Neuron (in vitro differentiated cells): Measurements from ENCODE around the gene ZNF277.

Source experiments
- H2AFZ ChIP-seq: one replicate; pipeline ENCODE4 v1.6.1; 2013; ENCODE audit warnings: low read depth, mild to moderate bottlenecking, inconsistent platforms, low read length, moderate library complexity
- H3K27me3 ChIP-seq: one replicate; pipeline ENCODE4 v1.6.1; 2013; ENCODE audit warnings: low read length; ENCODE audit not compliant: insufficient read depth
- H3K36me3 ChIP-seq: one replicate; pipeline ENCODE4 v1.6.1; 2013; ENCODE audit warnings: low read length; ENCODE audit not compliant: insufficient read depth
- H3K4me1 ChIP-seq: one replicate; pipeline ENCODE4 v1.6.1; 2013; ENCODE audit warnings: low read length; ENCODE audit not compliant: insufficient read depth
- H3K4me3 ChIP-seq: 2 replicates; pipeline ENCODE4 v1.5.1; 2013; ENCODE audit warnings: mild to moderate bottlenecking, low read length, moderate library complexity
- H3K9me3 ChIP-seq: one replicate; pipeline ENCODE4 v1.6.1; 2013; ENCODE audit warnings: low read length

ZNF277 gene, protein sequence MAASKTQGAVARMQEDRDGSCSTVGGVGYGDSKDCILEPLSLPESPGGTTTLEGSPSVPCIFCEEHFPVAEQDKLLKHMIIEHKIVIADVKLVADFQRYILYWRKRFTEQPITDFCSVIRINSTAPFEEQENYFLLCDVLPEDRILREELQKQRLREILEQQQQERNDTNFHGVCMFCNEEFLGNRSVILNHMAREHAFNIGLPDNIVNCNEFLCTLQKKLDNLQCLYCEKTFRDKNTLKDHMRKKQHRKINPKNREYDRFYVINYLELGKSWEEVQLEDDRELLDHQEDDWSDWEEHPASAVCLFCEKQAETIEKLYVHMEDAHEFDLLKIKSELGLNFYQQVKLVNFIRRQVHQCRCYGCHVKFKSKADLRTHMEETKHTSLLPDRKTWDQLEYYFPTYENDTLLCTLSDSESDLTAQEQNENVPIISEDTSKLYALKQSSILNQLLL

DNA sequence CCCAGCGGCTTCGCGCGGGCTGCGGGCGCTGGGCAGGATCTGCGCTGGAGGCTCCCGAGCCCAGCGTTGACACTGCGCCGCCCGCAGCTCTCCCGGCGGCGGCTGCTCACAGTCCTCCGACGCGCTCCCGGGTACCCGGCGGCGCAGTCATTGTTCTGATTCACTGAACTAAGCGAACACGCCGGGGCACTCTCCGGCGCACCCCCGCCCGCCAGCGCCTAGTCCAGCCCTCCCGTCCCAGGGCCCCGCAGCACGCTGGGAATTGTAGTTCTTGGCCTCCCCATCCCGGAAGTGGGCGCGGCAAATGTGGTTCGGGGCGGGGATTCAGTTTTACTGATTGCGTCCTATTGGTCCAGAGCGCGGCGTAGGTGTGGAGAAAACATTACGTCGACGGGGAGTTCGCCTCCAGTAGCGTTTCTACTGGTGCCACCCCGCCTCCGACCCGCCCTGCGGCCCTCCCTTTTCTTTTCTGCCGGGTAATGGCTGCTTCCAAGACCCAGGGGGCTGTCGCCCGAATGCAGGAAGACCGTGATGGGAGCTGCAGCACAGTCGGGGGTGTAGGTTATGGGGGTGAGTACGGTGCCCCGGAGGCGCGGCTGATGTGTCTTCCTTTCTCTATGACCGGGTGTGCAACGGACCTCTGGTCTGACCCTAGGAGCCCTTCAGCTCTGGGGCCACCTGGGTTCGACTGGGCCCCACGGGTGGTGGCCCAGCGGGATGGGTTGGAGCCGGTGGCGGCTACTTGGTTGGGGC, at the start of gene ZNF277, which contains the start of gene DOCK4:
Gene ZNF277 (plus strand): TSS at position 458 of the 753 bp plus-strand sequence. CDS start 22 bp downstream, at position 480.
Gene DOCK4 (minus strand): TSS at position 162 of the 753 bp plus-strand sequence. CDS start 261 bp downstream, outside the sequence.
- Histone ChIP-seq H3K4me1 (peaks cover 17% of the 10 kb centered on the region), H2AFZ (peak within 1 kb of the TSS; percentile 93), H3K36me3 (no peaks in the 10 kb centered on the region), H3K9me3 (no peaks in the 10 kb centered on the region), H3K27me3 (no peaks in the 10 kb centered on the region), H3K4me3 (peak within 1 kb of the TSS; percentile 88)

DNA sequence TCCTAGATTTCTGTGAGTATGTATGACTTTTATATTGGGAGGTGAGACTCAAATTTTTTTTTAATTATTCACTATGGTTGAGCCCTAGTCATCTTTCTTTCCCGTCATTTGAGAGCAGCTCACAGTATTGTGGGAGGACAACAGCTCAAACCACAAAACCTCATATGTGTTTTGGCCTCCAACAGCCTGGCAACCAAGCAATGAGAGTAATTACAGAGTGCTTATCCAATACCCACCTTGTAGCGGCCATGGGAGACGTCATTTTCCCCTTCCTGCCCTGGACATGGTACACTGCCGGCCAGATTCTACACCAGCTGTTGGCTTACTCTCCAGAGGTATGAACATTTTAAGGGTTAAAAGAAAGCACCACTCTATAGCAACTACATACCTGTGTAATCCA, 49.4 kb upstream of the ZNF277 start:
- Histone ChIP-seq H3K4me1 (peaks cover 32% of the 10 kb centered on the region), H2AFZ (no peak overlapping the region), H3K9me3 (no peaks in the 10 kb centered on the region), H3K4me3 (no peak overlapping the region), H3K27me3 (no peaks in the 10 kb centered on the region), H3K36me3 (no peaks in the 10 kb centered on the region)

DNA sequence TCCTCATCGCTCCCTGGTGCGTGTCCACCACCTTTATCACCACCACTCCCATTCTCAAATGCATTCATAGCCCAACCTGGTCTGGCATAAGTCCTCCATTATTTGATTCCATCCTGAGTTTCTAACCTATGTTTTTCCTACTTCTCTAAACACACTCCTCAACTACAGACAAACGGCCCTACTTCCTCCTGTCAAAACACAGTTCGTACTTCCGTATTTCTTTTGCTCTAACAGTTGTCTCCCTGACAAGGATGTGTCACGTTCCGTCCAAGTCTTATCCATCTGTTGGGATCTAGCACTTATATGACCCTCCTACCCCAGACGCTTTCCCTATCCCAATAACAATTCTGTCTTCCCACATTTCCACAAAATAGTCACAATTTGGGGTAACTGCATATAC, 47.1 kb upstream of the ZNF277 start:
- Histone ChIP-seq H3K36me3 (no peaks in the 10 kb centered on the region), H3K4me3 (no peak overlapping the region), H3K27me3 (no peaks in the 10 kb centered on the region), H3K4me1 (peaks cover 42% of the 10 kb centered on the region), H3K9me3 (no peaks in the 10 kb centered on the region), H2AFZ (no peak overlapping the region)

DNA sequence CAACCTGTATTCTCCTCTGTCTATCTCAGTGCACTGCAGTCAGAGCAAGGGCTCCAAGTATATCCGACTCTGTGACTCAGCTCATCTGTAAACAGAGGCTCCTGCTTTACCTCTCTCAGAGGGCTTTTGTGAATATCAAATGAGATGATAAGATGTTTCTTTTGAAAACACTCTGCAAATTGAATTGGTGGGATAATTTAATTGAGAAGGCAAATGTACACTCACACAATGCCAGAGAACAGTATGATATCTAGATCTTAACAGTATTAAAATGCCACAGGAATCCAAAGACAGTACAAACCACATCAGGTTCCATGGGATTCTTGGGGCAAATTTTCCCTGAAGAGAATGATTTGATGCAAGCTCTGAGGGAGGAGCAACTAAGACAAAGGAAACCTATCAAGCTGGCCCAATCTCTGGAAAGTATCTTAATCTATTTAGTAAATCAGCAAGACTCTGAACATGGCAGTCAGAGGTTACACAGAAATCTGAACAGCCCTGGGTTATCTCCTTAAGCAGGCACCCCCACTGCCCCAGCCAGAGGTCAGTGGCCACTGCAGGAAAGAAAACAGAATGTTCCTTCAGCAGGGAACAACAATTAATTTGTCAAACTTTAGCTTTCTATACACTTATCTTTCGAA, 46.2 kb upstream of the ZNF277 start:
- Histone ChIP-seq H3K4me1 (peaks cover 42% of the 10 kb centered on the region), H3K27me3 (no peaks in the 10 kb centered on the region), H2AFZ (peak overlapping the region; percentile 4), H3K9me3 (no peaks in the 10 kb centered on the region), H3K4me3 (peak overlapping the region; percentile 14), H3K36me3 (no peaks in the 10 kb centered on the region)

DNA sequence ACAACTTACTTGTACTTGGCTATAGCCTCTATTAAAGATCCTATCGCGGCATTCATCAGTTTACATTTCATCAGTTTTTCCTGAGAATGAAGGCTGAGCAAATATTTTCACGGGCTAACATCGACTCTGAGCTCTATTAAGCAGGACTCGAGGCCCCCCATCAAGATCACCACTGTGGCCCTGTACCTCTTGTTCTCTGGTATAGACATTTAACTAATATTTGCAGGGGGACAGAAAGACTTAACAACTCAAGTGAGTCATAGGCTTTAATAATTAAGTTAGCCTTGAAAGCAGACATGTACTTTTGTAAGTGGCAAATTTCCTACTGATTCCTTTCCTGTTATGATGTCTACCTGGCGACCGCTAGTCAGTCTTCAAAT, 45.7 kb upstream of the ZNF277 start:
- H3K27me3 ChIP-seq = no peaks in the 10 kb centered on the region
- no peaks in the 10 kb centered on the region for H3K36me3 ChIP-seq
- H3K9me3 ChIP-seq = no peaks in the 10 kb centered on the region
- peak overlapping the region; percentile 14 for H3K4me3 ChIP-seq
- peak overlapping the region; percentile 4 for H2AFZ ChIP-seq
- peaks cover 42% of the 10 kb centered on the region for H3K4me1 ChIP-seq

DNA sequence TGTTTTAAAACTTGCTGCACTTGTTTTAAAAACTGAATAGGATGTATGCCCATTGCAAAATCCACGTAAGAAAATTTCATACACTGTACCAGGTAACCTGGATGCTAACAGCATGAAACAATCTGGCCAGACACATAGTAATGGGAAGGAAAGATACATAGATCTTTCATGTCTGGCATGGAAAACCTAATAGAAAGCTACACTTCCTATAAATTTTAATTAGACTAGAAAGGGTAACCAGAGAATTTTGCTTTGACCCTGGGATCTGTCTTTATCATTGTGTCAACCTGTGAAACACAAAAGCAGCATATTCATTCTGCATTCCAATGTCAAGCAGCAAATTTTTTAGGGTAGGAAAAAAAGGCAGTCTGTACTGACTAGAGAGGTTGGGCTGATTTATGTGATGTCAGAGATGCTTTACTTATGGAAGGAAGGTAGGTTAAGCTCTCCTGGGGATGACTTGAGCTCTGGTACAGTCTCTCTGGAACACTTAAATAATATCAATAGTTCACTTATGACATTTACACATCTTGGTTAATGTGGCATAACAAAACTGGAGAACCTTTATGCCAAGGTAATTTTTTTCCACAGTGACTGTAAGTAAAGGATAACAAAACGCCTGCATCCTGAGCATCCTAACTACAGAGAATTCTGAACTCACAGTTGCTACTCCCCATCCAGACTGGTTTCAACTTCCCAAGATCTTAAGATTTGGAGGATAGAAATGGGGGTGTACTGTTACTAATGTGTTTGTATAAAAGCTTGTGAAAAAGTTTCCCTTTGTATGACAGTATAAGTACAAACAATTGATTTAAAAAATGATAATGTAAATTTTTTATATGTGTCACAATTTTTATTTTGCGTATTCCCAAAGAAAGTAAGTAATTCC, 45.0 kb upstream of the ZNF277 start:
- Histone ChIP-seq H3K9me3 (no peaks in the 10 kb centered on the region), H3K36me3 (no peaks in the 10 kb centered on the region), H3K4me3 (peak overlapping the region; percentile 15), H3K27me3 (no peaks in the 10 kb centered on the region), H2AFZ (no peak overlapping the region), H3K4me1 (peaks cover 42% of the 10 kb centered on the region)

DNA sequence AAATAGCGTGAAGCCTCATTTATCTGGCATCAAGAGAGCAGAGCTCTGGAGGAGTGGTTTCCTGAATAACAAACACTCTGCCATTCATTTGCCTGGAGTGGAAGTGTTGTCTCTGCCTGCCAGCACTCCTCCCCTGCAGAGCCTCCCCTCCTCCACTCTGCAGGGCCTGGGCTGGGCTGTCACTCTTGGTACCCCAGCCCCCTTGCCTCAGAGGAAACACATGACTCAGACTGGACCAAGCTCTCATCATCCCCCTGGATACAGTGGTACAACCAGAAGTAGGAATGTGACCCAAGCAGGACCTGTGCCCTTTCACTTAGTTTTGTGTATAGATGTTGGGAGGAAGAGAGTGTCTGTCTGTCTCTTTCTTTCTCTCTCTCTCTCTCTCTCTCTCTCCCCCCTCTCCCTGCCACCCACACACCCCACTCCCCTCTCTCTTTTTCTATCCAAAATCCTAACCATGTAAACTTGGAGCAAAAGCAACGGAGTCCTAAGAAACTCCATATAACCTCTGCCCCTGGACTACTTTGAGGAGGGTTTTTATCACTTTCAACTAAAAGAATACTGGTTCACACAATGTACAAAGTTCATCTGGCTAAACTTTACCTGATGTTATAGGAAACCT, 44.2 kb upstream of the ZNF277 start:
- Histone ChIP-seq H3K36me3 (no peaks in the 10 kb centered on the region), H3K4me3 (peak overlapping the region; percentile 29), H3K9me3 (no peaks in the 10 kb centered on the region), H2AFZ (no peak overlapping the region), H3K27me3 (no peaks in the 10 kb centered on the region), H3K4me1 (peaks cover 42% of the 10 kb centered on the region)

DNA sequence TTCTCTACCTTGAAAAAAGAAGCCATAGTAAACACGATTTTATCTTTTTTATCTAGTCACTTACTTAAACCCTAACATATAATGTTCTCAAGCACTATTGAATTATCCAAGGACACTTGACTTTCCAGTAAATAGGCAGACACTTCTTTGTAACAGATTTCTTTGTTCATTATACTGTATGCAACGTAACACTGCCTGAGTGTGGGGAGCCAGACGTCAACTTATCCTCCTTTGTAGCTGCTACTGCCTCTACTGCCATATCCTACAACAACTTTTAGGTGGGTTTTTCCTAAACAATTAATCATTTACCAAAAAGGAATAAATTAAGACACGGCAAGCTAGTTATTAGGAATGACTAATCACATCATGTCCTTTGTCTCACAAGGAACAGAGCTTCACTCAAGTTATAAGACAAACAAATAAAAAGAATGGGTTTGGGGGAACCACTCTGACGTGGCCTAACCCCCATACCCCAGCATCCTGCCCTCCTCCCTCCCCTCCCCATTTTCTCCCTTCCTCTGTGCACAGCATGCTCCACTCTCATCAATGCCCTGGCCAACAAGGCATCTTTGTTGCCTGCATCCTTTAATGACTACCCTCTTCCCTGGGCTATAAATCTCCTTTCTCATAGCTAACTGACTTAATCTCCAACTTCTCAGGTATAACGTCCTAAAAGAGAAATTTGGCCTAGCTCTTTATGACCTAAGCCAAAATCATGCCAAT, 43.5 kb upstream of the ZNF277 start:
- no peaks in the 10 kb centered on the region for H3K27me3 ChIP-seq
- no peak overlapping the region for H2AFZ ChIP-seq
- H3K4me3 ChIP-seq = peak overlapping the region; percentile 29
- peaks cover 42% of the 10 kb centered on the region for H3K4me1 ChIP-seq
- no peaks in the 10 kb centered on the region for H3K9me3 ChIP-seq
- no peaks in the 10 kb centered on the region for H3K36me3 ChIP-seq

DNA sequence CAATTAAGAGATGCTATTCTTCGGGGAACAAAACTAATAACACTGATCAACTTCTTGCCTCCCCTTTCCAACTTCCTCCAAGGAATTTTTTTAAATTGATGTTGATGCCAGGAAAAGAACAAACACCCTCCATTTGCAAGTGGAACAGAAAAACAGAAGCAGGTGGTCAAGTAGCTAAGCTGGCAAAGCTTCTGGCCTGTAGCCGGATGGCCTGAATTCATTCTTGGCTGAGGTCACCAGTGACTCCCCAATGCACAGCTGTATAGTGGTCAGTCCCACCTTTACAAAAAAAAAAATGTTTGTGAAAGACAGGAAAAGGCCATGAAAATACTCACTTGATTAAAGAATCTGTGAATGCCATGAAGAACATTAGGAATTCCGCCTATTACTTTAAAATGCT, 39.3 kb upstream of the ZNF277 start:
- Histone ChIP-seq H3K36me3 (no peaks in the 10 kb centered on the region), H3K4me3 (no peak overlapping the region), H3K4me1 (peaks cover 10% of the 10 kb centered on the region), H3K27me3 (no peaks in the 10 kb centered on the region), H3K9me3 (no peaks in the 10 kb centered on the region), H2AFZ (no peak overlapping the region)

DNA sequence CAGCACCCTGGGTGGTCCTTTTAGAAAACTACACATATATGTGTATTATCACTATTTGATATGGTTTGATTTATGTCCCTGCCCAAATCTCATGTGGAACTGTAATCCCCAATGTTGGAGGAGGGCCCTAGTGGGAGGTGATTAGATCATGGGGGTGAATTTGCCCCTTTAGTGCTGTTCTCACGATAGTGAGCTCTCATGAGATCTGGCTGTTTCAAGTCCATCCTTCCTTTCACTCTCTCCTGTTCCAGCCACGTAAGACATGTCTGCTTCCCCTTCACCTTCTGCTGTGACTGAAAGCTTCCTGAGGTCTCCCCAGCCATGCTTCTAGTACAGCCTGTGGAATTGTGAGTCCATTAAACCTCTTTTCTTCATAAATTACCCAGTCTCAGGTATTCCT, 37.6 kb upstream of the ZNF277 start:
- no peak overlapping the region for H2AFZ ChIP-seq
- no peak overlapping the region for H3K4me3 ChIP-seq
- H3K27me3 ChIP-seq = no peaks in the 10 kb centered on the region
- peaks cover 7% of the 10 kb centered on the region for H3K4me1 ChIP-seq
- H3K36me3 ChIP-seq = no peaks in the 10 kb centered on the region
- no peaks in the 10 kb centered on the region for H3K9me3 ChIP-seq

DNA sequence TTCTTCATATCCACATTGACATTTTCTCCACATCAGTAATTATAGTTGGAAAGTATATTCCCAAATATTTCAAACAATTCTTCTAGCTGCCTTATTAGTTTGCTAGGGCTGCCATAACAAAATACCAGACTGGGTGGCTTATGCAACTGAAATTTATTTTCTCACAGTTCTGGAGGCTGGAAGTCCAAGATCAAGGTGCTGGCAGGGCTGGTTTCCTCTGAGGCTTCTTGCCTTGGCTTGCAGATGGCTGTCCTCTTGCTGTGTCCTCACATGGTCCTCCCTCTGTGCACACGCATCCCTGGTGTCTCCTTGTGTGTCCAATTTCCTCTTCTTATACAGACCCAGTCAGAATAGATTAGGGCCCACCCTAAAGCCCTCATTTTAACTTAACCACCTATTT, 34.8 kb upstream of the ZNF277 start:
- H3K36me3 ChIP-seq = no peaks in the 10 kb centered on the region
- peaks cover 7% of the 10 kb centered on the region for H3K4me1 ChIP-seq
- no peak overlapping the region for H2AFZ ChIP-seq
- no peaks in the 10 kb centered on the region for H3K27me3 ChIP-seq
- H3K4me3 ChIP-seq = no peak overlapping the region
- no peaks in the 10 kb centered on the region for H3K9me3 ChIP-seq
